Epithelial cell of esophagus (primary cell): Measurements from ENCODE around the gene GSK3A.

Experiments used
- DNase-seq: peaks from one replicate; pipeline ENCODE4 v3.0.0; 2010; ENCODE audit warnings: low read depth
- H3K4me3 ChIP-seq: 2 replicates; pipeline ENCODE4 v1.5.1; 2011; ENCODE audit warnings: mild to moderate bottlenecking, low read length, control low read depth
- TF ChIP-seq, protein P1 (sequence below): IDR thresholded peaks from 2 replicates; pipeline ENCODE4 v1.5.1; 2011; ENCODE audit warnings: low read depth, mild to moderate bottlenecking, low read length, control low read depth, inconsistent platforms; ENCODE audit not compliant: insufficient read depth; ENCODE audit errors: missing control alignments

Gene GSK3A

DNA sequence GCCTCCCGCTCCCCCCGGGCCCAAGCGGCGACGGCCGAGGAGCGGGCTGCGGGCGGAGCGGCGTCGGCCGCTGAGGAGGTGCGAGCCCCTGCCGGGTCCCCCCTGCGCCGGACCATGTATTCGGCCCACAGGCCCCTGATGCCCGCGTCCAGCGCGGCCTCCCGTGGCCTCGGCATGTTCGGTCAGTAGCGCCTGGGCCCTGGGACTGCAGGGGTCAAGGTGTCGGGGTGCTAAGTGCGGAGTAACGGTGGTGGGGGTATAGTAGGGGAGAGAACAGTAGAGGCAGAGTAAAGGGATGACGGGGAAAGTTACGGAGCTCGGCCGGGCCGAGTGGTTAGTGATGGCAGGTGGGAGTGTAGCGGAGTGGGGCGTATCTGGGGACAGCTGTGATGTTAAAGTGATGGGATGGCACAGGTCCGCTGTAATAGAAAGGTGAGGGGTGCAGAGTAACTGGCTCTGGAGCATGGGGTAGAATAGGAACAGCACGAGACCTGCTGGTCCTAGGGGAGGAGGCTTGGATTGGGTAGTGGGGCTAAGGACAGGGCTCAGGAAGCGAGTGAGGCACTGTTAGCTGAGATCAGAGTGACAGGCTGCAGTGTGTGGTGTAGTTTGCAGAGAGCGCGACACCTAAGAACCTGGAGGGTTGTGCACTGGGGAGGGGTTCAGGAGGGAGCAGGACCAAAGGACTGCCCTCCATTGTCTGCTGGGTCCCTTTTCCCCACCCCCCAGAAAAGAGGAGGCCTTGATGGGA lies 42.4 kb upstream of the GSK3A start:
- TF ChIP-seq, protein P1, sequence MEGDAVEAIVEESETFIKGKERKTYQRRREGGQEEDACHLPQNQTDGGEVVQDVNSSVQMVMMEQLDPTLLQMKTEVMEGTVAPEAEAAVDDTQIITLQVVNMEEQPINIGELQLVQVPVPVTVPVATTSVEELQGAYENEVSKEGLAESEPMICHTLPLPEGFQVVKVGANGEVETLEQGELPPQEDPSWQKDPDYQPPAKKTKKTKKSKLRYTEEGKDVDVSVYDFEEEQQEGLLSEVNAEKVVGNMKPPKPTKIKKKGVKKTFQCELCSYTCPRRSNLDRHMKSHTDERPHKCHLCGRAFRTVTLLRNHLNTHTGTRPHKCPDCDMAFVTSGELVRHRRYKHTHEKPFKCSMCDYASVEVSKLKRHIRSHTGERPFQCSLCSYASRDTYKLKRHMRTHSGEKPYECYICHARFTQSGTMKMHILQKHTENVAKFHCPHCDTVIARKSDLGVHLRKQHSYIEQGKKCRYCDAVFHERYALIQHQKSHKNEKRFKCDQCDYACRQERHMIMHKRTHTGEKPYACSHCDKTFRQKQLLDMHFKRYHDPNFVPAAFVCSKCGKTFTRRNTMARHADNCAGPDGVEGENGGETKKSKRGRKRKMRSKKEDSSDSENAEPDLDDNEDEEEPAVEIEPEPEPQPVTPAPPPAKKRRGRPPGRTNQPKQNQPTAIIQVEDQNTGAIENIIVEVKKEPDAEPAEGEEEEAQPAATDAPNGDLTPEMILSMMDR = no peak
- DNase-seq = no peak
- peak overlapping the region; percentile 54 for H3K4me3 ChIP-seq

DNA sequence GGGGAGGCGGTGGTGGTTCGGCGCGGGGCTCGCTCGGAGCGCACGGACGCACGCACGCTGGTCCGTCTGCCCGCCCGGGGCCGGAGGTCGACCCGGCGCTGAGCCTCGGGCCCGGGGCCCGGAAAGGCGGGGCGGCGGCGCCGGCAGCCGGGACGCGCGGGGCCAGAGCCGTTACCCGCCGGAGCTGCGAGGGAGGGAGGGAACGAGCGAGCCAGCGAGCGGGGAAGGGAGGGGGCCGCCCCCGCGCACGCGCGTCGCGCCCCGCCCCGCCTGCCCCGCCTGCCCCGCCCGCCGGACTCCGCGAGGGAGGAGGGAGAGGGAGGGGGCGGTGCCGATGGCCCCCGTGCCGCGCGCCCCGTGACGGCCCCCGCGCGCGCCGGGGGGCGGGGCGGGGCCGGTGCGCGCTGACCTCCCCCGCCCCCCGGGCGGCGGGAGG lies 41.7 kb upstream of the GSK3A start:
- TF ChIP-seq, protein P1 = no peak
- peak; percentile 77 for DNase-seq
- no peak overlapping the region for H3K4me3 ChIP-seq

DNA sequence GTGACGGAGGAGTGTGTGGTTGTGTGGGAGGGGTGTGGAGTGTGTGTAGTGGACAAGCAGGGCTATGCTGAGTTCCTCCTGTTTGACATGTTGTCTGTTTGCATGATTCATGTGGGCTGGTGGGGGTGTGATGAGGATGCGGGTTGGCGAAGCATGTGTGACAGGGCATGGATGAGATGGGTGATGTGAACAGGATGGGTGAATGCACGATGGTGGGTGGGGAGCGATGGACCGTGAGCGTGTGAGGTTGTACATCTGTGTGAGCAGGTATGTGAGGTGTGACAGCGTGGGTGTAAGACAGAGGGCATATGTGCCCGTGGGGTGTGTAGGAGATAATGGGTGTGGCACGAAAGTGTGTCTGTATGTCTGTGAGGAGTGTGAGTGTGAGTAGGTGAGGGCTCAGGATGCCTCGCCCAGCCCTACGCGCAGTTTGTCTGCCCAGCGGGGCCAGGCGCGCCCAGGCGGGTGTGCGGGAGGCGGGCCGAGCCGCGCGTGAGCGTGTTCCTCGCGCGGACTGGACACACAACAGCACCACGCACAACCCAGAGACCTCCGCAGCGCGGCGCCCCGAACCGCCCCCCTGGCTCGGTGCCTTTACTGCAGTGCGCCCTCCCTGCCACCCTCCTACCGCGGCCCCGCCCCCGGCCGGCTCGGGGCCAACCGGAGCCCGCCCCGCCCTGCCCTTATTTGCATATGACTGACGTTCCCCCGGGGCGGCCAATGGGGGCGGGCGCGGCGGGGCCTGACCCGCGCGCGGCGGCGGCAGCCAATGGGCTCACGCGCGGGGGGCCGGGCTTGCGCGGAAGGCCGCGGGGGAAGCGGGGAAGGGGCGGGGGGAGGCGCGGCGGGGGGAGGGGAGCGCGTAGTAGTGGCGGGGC lies 41.0 kb upstream of the GSK3A start:
- peak; percentile 96 for DNase-seq
- TF ChIP-seq, protein P1 = no peak
- H3K4me3 ChIP-seq = peak overlapping the region; percentile 30

DNA sequence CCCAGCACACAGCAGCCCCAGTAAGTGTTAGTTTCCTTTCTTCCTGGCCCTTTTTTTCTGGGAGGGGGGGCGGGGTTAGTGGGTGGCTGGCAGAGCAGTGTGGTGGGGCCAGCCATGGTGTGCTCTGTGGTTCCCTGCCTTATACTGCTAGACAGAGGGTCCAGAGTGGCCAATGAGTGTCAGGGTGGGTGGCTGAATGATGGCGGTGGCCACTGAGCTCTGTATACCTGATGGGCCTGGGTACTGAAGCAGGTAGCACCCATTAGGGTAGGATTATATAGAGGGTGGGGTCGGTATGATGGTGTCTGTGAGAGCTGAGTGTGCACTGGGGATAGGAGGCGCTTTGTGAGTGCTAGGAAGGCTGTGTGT lies 40.4 kb upstream of the GSK3A start:
- H3K4me3 ChIP-seq = peak overlapping the region; percentile 30
- TF ChIP-seq, protein P1 = no peak
- no peak for DNase-seq

DNA sequence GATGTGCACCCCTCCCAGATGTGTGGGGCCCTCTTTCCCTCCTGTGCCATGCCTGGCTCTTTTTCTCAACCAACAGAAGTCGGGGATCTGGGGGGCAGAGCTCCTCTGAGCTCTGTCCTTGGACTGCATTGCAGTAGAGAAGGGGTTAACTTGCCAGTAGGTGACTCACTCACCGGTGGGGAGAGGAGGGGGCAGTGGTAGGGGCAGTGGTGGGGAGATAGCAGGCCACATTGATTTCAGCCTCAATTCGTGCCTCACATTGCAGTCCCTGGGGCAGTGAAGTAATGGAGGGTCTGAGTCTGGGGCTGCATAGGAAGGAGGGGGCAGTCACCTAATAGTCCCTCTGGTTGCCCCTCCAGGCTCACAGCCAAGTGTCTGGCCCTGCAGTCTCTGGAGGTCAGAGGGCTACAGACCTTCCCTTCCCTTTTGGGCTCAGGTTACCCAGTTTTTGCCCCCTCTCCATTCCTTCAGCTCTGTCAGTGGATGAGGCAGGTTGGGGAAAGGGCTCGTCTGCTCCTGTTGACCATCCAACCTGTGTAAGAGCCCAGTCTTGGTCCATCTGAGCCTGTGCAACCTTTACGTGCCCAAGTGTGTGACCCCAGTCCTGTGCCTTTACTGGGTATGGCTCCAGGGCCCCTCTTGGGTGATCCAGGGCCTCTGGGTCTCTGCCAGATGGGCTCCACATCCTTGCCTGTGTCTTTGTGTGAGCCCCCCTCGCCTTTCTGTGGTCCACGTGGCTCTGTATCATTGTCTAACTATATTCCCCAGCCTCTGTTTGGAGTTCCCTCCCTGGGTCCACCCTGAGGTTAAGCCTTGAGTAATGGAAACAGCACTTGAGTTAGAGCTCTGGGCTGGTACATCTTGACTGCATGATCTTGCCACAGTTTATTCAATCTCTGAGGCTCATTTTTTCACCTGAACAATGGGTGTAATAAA lies 39.7 kb upstream of the GSK3A start:
- TF ChIP-seq, protein P1 = no peak
- peak overlapping the region; percentile 76 for H3K4me3 ChIP-seq
- DNase-seq = no peak

DNA sequence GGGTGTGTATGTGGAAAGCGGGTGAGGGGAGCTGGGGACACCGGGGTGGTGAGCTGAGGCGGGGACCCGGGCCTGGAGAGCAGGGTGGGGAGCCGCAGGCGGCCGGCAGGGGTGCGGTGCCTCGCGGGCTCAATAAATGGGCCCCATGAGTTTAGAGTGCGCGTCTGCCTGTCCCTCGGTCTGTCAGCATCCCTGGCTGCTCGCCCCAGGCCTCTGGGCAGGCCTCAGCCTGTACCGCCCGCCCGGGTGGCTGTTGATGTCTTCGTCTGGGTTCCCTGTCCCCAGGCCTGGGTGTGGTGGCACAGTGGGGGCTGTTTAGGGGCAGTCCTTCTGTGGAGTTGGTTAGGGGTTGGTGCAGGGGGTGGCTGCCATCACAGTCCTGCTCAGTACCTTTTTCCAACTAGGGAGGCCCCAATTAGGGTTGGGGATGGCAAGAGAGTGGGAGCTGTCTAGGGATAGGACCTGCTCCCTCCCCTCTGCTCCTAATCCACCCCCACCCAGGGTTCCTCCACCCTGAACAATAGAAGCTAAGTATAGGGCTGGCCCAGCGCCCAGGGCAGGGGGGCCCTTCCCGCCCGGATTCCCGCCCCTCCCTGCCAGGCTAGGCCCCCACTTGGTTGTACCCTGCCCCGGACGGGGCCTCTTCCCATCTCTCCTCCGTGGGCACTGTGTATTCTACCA lies 38.9 kb upstream of the GSK3A start:
- peak overlapping the region; percentile 76 for H3K4me3 ChIP-seq
- DNase-seq = peak; percentile 79
- TF ChIP-seq, protein P1 = no peak
